Endothelial cell of umbilical vein (primary cell): ENCODE measurements around the gene DLGAP5. TPM values are rescaled to one million over a fixed set of nuclear protein-coding genes. Genes with fewer than 3 reads are reported as not detected.

Experiments used
- BruUV-seq: library from RNA; stranded (reverse); fragments of 400-500 nt; replicated peaks from 2 replicates; lab custom pipeline; 2021; lab: Mats Ljungman, UMichigan
- CTCF ChIA-PET: fragments of 300-600, 350-600 bp; sonication (Branson Sonifier 250); formaldehyde crosslinking; loops from one replicate; lab custom pipeline; 2021; ENCODE audit warnings: antibody characterized with exemption, inconsistent platforms; lab: Charles Lee
- POLR2A ChIA-PET: fragments of 300-600, 350-600 bp; sonication (Branson Sonifier 250); formaldehyde crosslinking; loops from one replicate; lab custom pipeline; 2021; ENCODE audit warnings: antibody characterized with exemption, inconsistent platforms; lab: Charles Lee
- DNase-seq: peaks from one replicate; pipeline ENCODE4 v3.0.0-alpha.2; 2011; ENCODE audit warnings: low read depth, low spot score
- FAIRE-seq: peaks from 2 replicates; lab custom pipeline; 2011; peaks lifted over from hg19 to GRCh38; lab: Jason Lieb, UNC
- H2AFZ ChIP-seq: 2 replicates; pipeline ENCODE4 v1.6.0; 2012; ENCODE audit warnings: low read depth, low read length, control low read depth, inconsistent platforms
- H3K27ac ChIP-seq: 2 replicates; pipeline ENCODE4 v1.5.1; 2011; ENCODE audit warnings: low read depth, mild to moderate bottlenecking, control low read depth, low read length, moderate library complexity; ENCODE audit not compliant: insufficient read depth
- H3K27me3 ChIP-seq, 2 experiments: 2 replicates each; pipeline versions ENCODE4 v1.6.0 to v1.6.1; 2011; ENCODE audit warnings: low read length in 2 of 2, mixed read lengths in 1 of 2; ENCODE audit not compliant: control insufficient read depth in 2 of 2, insufficient read depth in 2 of 2
- H3K36me3 ChIP-seq, 2 experiments: 2 replicates in 1 of 2; 3 replicates in 1 of 2; pipeline ENCODE4 v1.5.1; 2011; ENCODE audit warnings: low read length in 2 of 2, mild to moderate bottlenecking in 1 of 2, moderate library complexity in 1 of 2; ENCODE audit not compliant: control insufficient read depth in 2 of 2, insufficient read depth in 2 of 2; ENCODE audit errors: extremely low read depth in 1 of 2
- H3K4me1 ChIP-seq: 3 replicates; pipeline ENCODE4 v1.5.1; 2011; ENCODE audit warnings: mild to moderate bottlenecking, low read length; ENCODE audit not compliant: control insufficient read depth, insufficient read depth; ENCODE audit errors: extremely low read depth
- H3K4me2 ChIP-seq: 2 replicates; pipeline ENCODE4 v1.6.1; 2011; ENCODE audit warnings: low read length, control low read depth, mixed read lengths; ENCODE audit not compliant: insufficient read depth
- H3K4me3 ChIP-seq, 3 experiments: fragments of 200-600 bp in 1 of 3; sonication (generic), shearing (Covaris generic) in 1 of 3; replicated peaks in 1 of 3; 2 replicates each; pipeline ENCODE4 v1.5.1; 2011 to 2016; ENCODE audit warnings: control low read depth in 3 of 3, low read length in 3 of 3, mild to moderate bottlenecking in 2 of 3, inconsistent platforms in 1 of 3, low read depth in 1 of 3, moderate library complexity in 1 of 3; ENCODE audit not compliant: insufficient read depth in 1 of 3
- H3K79me2 ChIP-seq: 2 replicates; pipeline ENCODE4 v1.6.0; 2012; ENCODE audit warnings: low read length, inconsistent platforms; ENCODE audit not compliant: control insufficient read depth, insufficient read depth
- H3K9ac ChIP-seq: replicated peaks from 2 replicates; pipeline ENCODE3; 2011; ENCODE audit warnings: low read length, control low read depth; ENCODE audit not compliant: insufficient read depth; ENCODE audit errors: extremely low read depth
- H3K9me1 ChIP-seq: replicated peaks from 3 replicates; pipeline ENCODE4 v1.6.0; 2011; ENCODE audit warnings: mild to moderate bottlenecking, low read length; ENCODE audit not compliant: control insufficient read depth, insufficient read depth; ENCODE audit errors: extremely low read depth
- H3K9me3 ChIP-seq: replicated peaks from 2 replicates; pipeline ENCODE4 v1.5.1; 2012; ENCODE audit warnings: low read length, inconsistent platforms; ENCODE audit not compliant: control insufficient read depth, insufficient read depth
- H4K20me1 ChIP-seq: replicated peaks from 2 replicates; pipeline ENCODE3; 2011; ENCODE audit warnings: mild to moderate bottlenecking, low read length; ENCODE audit not compliant: control insufficient read depth, insufficient read depth; ENCODE audit errors: extremely low read depth
- EZH2 ChIP-seq: IDR thresholded peaks from 2 replicates; pipeline ENCODE4 v1.6.1; 2012; ENCODE audit warnings: borderline replicate concordance, low read depth, mild to moderate bottlenecking, moderate library complexity, low read length, inconsistent platforms; ENCODE audit not compliant: severe bottlenecking
- JUN ChIP-seq: IDR thresholded peaks from 2 replicates; pipeline ENCODE4 v1.6.1; 2011; ENCODE audit warnings: borderline replicate concordance, low read depth; ENCODE audit not compliant: insufficient read length, insufficient read depth
- MYC ChIP-seq: IDR thresholded peaks from one replicate; pipeline ENCODE4 v1.6.1; 2011; ENCODE audit warnings: mild to moderate bottlenecking, low read depth, low read length
- dilution Hi-C: fragments of 300-500 bp; cut with MboI; formaldehyde crosslinking; loops from one replicate; pipeline ENCODE4 v1.15.0; 2019; ENCODE audit warnings: low sequenced_read_pairs; ENCODE audit not compliant: extremely low pct_ligation_motif_present
- intact Hi-C: fragments of 100-400 bp; cut with micrococcal nuclease; formaldehyde crosslinking; loops from one replicate; pipeline ENCODE4 v1.10.0; 2022
- polyA plus RNA-seq, 4 experiments: library from polyadenylated mRNA; depleted of rRNA in 3 of 4; stranded (reverse) in 3 of 4; unstranded in 1 of 4; fragments of >200 nt; gene quantifications; 2 replicates each; pipeline versions ENCODE4 v1.2.1 to v1.2.3, GENCODE V29; 2011 to 2012; ENCODE audit warnings: missing spikeins in 1 of 4
- total RNA-seq: library from RNA; stranded (reverse); gene quantifications from 2 replicates; pipeline ENCODE4 v1.2.3, GENCODE V29; 2021
- TF ChIP-seq, protein P1 (sequence below), 2 donors: IDR thresholded peaks; 1 replicate in 1 of 2; 2 replicates in 1 of 2; pipeline ENCODE4 v1.5.1; 2011; ENCODE audit warnings: low read length in 2 of 2, mild to moderate bottlenecking in 2 of 2, moderate library complexity in 2 of 2, control low read depth in 1 of 2, inconsistent platforms in 1 of 2, low read depth in 1 of 2; ENCODE audit not compliant: insufficient read depth in 1 of 2; ENCODE audit errors: extremely low read depth in 1 of 2

The DLGAP5 gene
- total and polyA plus RNA-seq, 2 donors (not counting 3 experiments of a cell fraction or from before 2014, with no cell fraction given) = 8.3 to 83.2 TPM

DNA sequence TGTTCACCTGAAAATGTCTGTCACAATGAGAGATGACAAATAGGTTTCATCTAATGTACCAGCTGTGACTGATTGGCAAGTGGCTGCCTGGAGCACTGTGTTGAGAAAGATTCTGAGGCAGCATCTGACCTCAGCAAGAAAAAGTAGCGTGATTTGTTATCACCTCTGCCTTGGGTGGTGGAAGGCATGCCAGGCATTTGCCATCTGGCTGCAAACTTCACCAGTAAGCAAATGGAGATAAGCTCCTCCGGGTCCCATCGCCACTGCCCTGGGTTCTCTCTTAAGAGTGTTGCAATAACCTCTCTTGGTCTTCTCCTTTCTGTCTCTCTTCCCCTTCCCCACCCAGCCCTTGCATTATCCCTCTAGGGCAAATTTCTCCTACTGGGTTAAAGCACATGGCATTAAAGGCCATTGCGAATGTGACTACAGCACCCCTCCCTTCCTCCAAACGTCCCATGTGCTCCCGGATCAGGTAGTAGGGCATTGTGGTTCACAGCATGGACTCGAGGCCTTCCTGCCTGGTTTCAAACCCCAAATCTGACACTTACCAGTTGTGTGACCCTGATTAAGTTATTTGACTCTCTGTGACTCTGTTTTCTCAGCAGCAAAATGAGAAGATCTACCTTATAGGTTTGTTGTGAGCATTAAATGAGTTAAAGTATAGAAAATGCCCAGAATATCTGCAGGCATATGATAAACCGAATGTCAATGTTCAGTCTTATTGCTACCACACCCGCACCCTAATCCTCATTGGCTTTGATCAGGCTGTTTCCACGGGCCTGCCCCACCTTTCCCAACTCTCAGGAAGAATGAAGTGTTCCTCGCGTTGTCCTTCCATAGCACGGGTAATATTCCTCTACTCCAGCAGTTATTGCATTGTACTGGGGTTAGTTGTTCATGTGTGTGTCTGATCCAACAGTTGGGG lies 70.6 kb downstream of the DLGAP5 start:
- H2AFZ ChIP-seq = no peak overlapping the region
- ChIA-PET POLR2A (no interaction called here), CTCF (interaction anchor here (0.7 kb wide), 1 partner anchor 31 kb away, joined by 4 read pairs; no protein-coding TSS in a partner anchor)
- H3K9me3 ChIP-seq = no peaks in the 10 kb centered on the region
- no peaks in the 10 kb centered on the region for H3K27me3 ChIP-seq
- H3K27ac ChIP-seq = no peak overlapping the region
- no peak overlapping the region for H3K4me2 ChIP-seq
- no peaks in the 10 kb centered on the region for H4K20me1 ChIP-seq
- FAIRE-seq = no peak
- TF ChIP-seq EZH2 (no peak), JUN (no peak), MYC (no peak)
- TF ChIP-seq, protein P1, sequence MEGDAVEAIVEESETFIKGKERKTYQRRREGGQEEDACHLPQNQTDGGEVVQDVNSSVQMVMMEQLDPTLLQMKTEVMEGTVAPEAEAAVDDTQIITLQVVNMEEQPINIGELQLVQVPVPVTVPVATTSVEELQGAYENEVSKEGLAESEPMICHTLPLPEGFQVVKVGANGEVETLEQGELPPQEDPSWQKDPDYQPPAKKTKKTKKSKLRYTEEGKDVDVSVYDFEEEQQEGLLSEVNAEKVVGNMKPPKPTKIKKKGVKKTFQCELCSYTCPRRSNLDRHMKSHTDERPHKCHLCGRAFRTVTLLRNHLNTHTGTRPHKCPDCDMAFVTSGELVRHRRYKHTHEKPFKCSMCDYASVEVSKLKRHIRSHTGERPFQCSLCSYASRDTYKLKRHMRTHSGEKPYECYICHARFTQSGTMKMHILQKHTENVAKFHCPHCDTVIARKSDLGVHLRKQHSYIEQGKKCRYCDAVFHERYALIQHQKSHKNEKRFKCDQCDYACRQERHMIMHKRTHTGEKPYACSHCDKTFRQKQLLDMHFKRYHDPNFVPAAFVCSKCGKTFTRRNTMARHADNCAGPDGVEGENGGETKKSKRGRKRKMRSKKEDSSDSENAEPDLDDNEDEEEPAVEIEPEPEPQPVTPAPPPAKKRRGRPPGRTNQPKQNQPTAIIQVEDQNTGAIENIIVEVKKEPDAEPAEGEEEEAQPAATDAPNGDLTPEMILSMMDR (IDR thresholded peaks at IDR 0.05; ENCODE audit: extremely low read depth in 1 of 2, insufficient read depth in 1 of 2, low read depth in 1 of 2, low read length in 2 of 2) = no peak
- no peaks in the 10 kb centered on the region for H3K36me3 ChIP-seq
- no peaks in the 10 kb centered on the region for H3K79me2 ChIP-seq
- H3K4me1 ChIP-seq = no peaks in the 10 kb centered on the region
- no peak overlapping the region for H3K4me3 ChIP-seq
- dilution Hi-C loops = no loop called here
- no TSS peak for BruUV-seq
- intact Hi-C loops = no loop called here
- no peak for DNase-seq
- H3K9ac ChIP-seq = no peak overlapping the region
- no peaks in the 10 kb centered on the region for H3K9me1 ChIP-seq
